ENCODE data around the gene RBM38. TPM values are rescaled to one million over a fixed set of nuclear protein-coding genes. Genes with fewer than 3 reads are reported as not detected.
A peak's percentile ranks its signal among the peaks of the same experiment; 100 is the strongest.

RBM38 gene
- total and polyA plus RNA-seq, 2 of the 13 experiments (the other 11 are each of a cell fraction or from before 2014, with no cell fraction given), result 24.2 to 34.2 TPM

- TF ChIP-seq PATZ1 (CRISPR knock-in tag; IDR thresholded peaks at IDR 0.05) (no peak), ZBTB7A (CRISPR knock-in tag; IDR thresholded peaks at IDR 0.05) (peak; percentile 73), CENPX (CRISPR knock-in tag; IDR thresholded peaks at IDR 0.05) (no peak), MTA1 (CRISPR knock-in tag; IDR thresholded peaks at IDR 0.05; ENCODE audit: borderline replicate concordance) (peak; percentile 76; the same call in 1 of the 2 replicates), PRDM15 (CRISPR knock-in tag; IDR thresholded peaks at IDR 0.05) (no peak), ATRX (CRISPR knock-in tag; IDR thresholded peaks at IDR 0.05; ENCODE audit: borderline replicate concordance) (no peak), ZFX (CRISPR knock-in tag; IDR thresholded peaks at IDR 0.05; ENCODE audit: low read depth) (peak; percentile 92), KLF15 (CRISPR knock-in tag; IDR thresholded peaks at IDR 0.05; ENCODE audit: borderline replicate concordance) (no peak), NFE2L1 (CRISPR knock-in tag; IDR thresholded peaks at IDR 0.05; ENCODE audit: borderline replicate concordance) (no peak), ZNF781 (CRISPR knock-in tag; IDR thresholded peaks at IDR 0.05; ENCODE audit: borderline replicate concordance, not compliant biosample characterization) (no peak), ZNF703 (CRISPR knock-in tag; IDR thresholded peaks at IDR 0.05; ENCODE audit: borderline replicate concordance) (peak; percentile 56; the same call in 1 of the 2 replicates)
- TF ChIP-seq, protein P1, sequence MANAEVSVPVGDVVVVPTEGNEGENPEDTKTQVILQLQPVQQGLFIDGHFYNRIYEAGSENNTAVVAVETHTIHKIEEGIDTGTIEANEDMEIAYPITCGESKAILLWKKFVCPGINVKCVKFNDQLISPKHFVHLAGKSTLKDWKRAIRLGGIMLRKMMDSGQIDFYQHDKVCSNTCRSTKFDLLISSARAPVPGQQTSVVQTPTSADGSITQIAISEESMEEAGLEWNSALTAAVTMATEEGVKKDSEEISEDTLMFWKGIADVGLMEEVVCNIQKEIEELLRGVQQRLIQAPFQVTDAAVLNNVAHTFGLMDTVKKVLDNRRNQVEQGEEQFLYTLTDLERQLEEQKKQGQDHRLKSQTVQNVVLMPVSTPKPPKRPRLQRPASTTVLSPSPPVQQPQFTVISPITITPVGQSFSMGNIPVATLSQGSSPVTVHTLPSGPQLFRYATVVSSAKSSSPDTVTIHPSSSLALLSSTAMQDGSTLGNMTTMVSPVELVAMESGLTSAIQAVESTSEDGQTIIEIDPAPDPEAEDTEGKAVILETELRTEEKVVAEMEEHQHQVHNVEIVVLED (CRISPR knock-in tag; IDR thresholded peaks at IDR 0.05; ENCODE audit: borderline replicate concordance), result no peak
- TF ChIP-seq, protein P2, sequence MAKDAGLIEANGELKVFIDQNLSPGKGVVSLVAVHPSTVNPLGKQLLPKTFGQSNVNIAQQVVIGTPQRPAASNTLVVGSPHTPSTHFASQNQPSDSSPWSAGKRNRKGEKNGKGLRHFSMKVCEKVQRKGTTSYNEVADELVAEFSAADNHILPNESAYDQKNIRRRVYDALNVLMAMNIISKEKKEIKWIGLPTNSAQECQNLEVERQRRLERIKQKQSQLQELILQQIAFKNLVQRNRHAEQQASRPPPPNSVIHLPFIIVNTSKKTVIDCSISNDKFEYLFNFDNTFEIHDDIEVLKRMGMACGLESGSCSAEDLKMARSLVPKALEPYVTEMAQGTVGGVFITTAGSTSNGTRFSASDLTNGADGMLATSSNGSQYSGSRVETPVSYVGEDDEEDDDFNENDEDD (CRISPR knock-in tag; IDR thresholded peaks at IDR 0.05; ENCODE audit: borderline replicate concordance), result no peak
- TF ChIP-seq, protein P3, sequence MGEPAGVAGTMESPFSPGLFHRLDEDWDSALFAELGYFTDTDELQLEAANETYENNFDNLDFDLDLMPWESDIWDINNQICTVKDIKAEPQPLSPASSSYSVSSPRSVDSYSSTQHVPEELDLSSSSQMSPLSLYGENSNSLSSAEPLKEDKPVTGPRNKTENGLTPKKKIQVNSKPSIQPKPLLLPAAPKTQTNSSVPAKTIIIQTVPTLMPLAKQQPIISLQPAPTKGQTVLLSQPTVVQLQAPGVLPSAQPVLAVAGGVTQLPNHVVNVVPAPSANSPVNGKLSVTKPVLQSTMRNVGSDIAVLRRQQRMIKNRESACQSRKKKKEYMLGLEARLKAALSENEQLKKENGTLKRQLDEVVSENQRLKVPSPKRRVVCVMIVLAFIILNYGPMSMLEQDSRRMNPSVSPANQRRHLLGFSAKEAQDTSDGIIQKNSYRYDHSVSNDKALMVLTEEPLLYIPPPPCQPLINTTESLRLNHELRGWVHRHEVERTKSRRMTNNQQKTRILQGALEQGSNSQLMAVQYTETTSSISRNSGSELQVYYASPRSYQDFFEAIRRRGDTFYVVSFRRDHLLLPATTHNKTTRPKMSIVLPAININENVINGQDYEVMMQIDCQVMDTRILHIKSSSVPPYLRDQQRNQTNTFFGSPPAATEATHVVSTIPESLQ (CRISPR knock-in tag; conservative IDR thresholded peaks at IDR 0.05), result no peak
Observed at GRCh38 chr20:57428324-57429158, 37.3 kb downstream of the RBM38 start (continued).
